Kidney (tissue), 14 donors: ENCODE measurements around the gene DAPL1. TPM values are rescaled to one million over a fixed set of nuclear protein-coding genes. Genes with fewer than 3 reads are reported as not detected.
A peak's percentile ranks its signal among the peaks of the same experiment; 100 is the strongest.

Experiments
- DNase-seq, 5 donors: peaks; one replicate each; pipeline ENCODE4 v3.0.0-alpha.2; 2013 to 2020
- FAIRE-seq: peaks from 2 replicates; lab custom pipeline; 2012; peaks lifted over from hg19 to GRCh38; lab: Jason Lieb, UNC
- H3K27ac ChIP-seq, 2 donors: one replicate each; pipeline ENCODE4 v1.7.0; 2013; ENCODE audit warnings: low read depth in 2 of 2, low read length in 2 of 2, inconsistent platforms in 1 of 2
- H3K27me3 ChIP-seq: one replicate; pipeline ENCODE4 v1.7.1; 2013; ENCODE audit warnings: low read length, inconsistent platforms; ENCODE audit not compliant: control insufficient read depth, insufficient read depth
- H3K36me3 ChIP-seq, 3 donors: one replicate each; pipeline versions ENCODE4 v1.7.0 to v1.7.1; 2013; ENCODE audit warnings: low read length in 3 of 3, control low read depth in 1 of 3, inconsistent platforms in 1 of 3; ENCODE audit not compliant: insufficient read depth in 3 of 3, control insufficient read depth in 2 of 3
- H3K4me1 ChIP-seq, 3 donors: one replicate each; pipeline versions ENCODE4 v1.7.0 to v1.7.1; 2013; ENCODE audit warnings: low read length in 3 of 3, inconsistent platforms in 1 of 3, low read depth in 1 of 3; ENCODE audit not compliant: control insufficient read depth in 2 of 3, insufficient read depth in 2 of 3
- H3K4me3 ChIP-seq, 3 donors: one replicate each; pipeline versions ENCODE4 v1.7.0 to v1.8.1; 2013; ENCODE audit warnings: low read length in 3 of 3, control low read depth in 1 of 3, inconsistent platforms in 1 of 3
- H3K9ac ChIP-seq, 3 donors: one replicate each; pipeline versions ENCODE4 v1.7.0 to v1.7.1; 2013; ENCODE audit warnings: low read length in 3 of 3, control low read depth in 1 of 3, inconsistent platforms in 1 of 3
- H3K9me3 ChIP-seq, 3 donors: one replicate each; pipeline versions ENCODE4 v1.7.0 to v1.7.1; 2013; ENCODE audit warnings: low read length in 3 of 3, control low read depth in 1 of 3, inconsistent platforms in 1 of 3; ENCODE audit not compliant: control insufficient read depth in 2 of 3, insufficient read depth in 1 of 3
- CTCF ChIP-seq: IDR thresholded peaks from 3 replicates; pipeline ENCODE4 v1.5.1; 2012; ENCODE audit warnings: mild to moderate bottlenecking, moderate library complexity, borderline replicate concordance; ENCODE audit not compliant: insufficient read depth; ENCODE audit errors: extremely low read depth
- intact Hi-C: fragments of 100-400 bp; cut with DNase I; formaldehyde crosslinking; loops from one replicate; pipeline ENCODE4 v1.11.1; 2022
- polyA plus RNA-seq: library from polyadenylated mRNA; stranded (reverse); fragments of 350-450 nt; fragmentation: Illumina TruSeq; extraction: RNeasy Lipid Tissue Mini Kit (QIAGEN cat#74804); gene quantifications from one replicate; pipeline ENCODE4 v1.2.3, GENCODE V29; 2014; ENCODE audit warnings: low read depth, low replicate concordance; ENCODE audit not compliant: insufficient read depth
- total RNA-seq: library from RNA; stranded (reverse); fragmentation: NEBNext Ultra II Directional; extraction: Animal tissue kit (Norgen Biotek cat#: 25700); gene quantifications from one replicate; pipeline ENCODE4 v1.2.1, GENCODE V29; 2021
- donor health status: control.
- donor health status: control.
- donor health status: control.
- donor health status: control.
- donor health status: control.
- donor health status: DM: yes; HTN: yes; CAD: no.
- donor health status: Normal renal cell carcinoma (clear cell type).

Gene DAPL1
- total and polyA plus RNA-seq, 2 donors from 2014 or later: 0.50 to 3.6 TPM

GRCh38 chr2:158835431-158835830, 40.3 kb downstream of the DAPL1 start:
- DNase-seq: no peak
- Histone ChIP-seq H3K4me3 (no peak overlapping the region), H3K36me3 (no peaks in the 10 kb centered on the region), H3K9ac (no peak overlapping the region), H3K9me3 (no peaks in the 10 kb centered on the region), H3K4me1 (no peaks in the 10 kb centered on the region), H3K27ac (no peak overlapping the region), H3K27me3 (no peaks in the 10 kb centered on the region)
- intact Hi-C loops: no loop called here
- no peak for TF ChIP-seq CTCF
- FAIRE-seq: no peak

GRCh38 chr2:158837645-158838044, 42.5 kb downstream of the DAPL1 start:
- FAIRE-seq: no peak

GRCh38 chr2:158841850-158842249, 46.7 kb downstream of the DAPL1 start:
- H3K9me3 ChIP-seq: no peaks in the 10 kb centered on the region
- H3K4me3 ChIP-seq: no peak overlapping the region
- no peaks in the 10 kb centered on the region for H3K27me3 ChIP-seq
- H3K27ac ChIP-seq: no peak overlapping the region
- no peaks in the 10 kb centered on the region for H3K36me3 ChIP-seq
- H3K4me1 ChIP-seq: peaks cover 3 to 4% (median 4%) of the 10 kb centered on the region in 3 donors
- H3K9ac ChIP-seq: no peak overlapping the region
- peak in 2 of 5 donors; percentile 63 to 82 for DNase-seq
- no peak for TF ChIP-seq CTCF
- intact Hi-C loops: no loop called here
- peak; percentile 45 for FAIRE-seq

More at GRCh38 chr2:158837645-158838044, 42.5 kb downstream of the DAPL1 start:
- H3K36me3 ChIP-seq: no peaks in the 10 kb centered on the region
- no peaks in the 10 kb centered on the region for H3K9me3 ChIP-seq
- H3K4me3 ChIP-seq: no peak overlapping the region
- H3K27ac ChIP-seq: no peak overlapping the region
- TF ChIP-seq CTCF: no peak
- DNase-seq: no peak
- no peak overlapping the region for H3K9ac ChIP-seq
- H3K27me3 ChIP-seq: no peaks in the 10 kb centered on the region
- peaks cover 0 to 3% (median 0%) of the 10 kb centered on the region in 3 donors for H3K4me1 ChIP-seq
- intact Hi-C loops: no loop called here

- no peaks in the 10 kb centered on the region for H3K27me3 ChIP-seq
- H3K27ac ChIP-seq: no peak overlapping the region
- TF ChIP-seq CTCF: no peak
- no peaks in the 10 kb centered on the region for H3K9me3 ChIP-seq
- DNase-seq (no peak), FAIRE-seq (no peak)
- no peaks in the 10 kb centered on the region for H3K36me3 ChIP-seq
- H3K9ac ChIP-seq: no peak overlapping the region
- intact Hi-C loops: no loop called here
- no peak overlapping the region for H3K4me3 ChIP-seq
- peaks cover 3 to 4% (median 4%) of the 10 kb centered on the region in 3 donors for H3K4me1 ChIP-seq
Observed at GRCh38 chr2:158845444-158845843, 50.3 kb downstream of the DAPL1 start.
